Measurements from ENCODE around the gene TTC7B.

DNA sequence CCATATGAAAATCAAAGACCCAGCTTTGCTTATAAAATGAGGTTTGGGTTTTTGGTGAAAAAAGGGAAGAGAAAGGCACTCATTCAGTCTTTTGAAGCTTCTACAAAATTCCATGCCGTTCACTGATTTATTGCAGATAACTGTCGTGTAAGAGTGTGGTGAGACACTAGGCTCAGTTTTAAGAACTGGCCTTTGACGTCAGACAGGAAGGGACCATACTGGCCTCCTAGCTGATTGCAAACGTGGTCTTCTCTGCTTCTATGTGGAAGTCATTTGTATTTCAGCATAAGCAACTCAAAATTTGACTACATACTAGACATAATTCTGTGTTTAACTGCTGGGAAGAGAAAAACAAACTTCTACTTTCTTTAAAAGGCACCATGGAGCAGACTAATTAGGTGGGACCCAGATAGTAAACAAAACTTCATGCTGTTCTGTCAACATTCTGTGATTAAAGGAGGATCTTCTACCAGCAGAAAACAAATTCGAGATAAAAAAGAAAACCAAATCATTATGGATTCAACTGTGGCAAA is 168.7 kb downstream of the TTC7B start:
- TF ChIP-seq POLR2AphosphoS5 (IDR thresholded peaks at IDR 0.05; ENCODE audit: low read depth) (no peak), GABPA (IDR thresholded peaks at IDR 0.05; ENCODE audit: low read depth) (no peak), SPI1 (IDR thresholded peaks at IDR 0.05; ENCODE audit: borderline replicate concordance, low read depth) (peak; percentile 15; the same call in 1 of the 2 replicates)
- TF ChIP-seq, protein P1, sequence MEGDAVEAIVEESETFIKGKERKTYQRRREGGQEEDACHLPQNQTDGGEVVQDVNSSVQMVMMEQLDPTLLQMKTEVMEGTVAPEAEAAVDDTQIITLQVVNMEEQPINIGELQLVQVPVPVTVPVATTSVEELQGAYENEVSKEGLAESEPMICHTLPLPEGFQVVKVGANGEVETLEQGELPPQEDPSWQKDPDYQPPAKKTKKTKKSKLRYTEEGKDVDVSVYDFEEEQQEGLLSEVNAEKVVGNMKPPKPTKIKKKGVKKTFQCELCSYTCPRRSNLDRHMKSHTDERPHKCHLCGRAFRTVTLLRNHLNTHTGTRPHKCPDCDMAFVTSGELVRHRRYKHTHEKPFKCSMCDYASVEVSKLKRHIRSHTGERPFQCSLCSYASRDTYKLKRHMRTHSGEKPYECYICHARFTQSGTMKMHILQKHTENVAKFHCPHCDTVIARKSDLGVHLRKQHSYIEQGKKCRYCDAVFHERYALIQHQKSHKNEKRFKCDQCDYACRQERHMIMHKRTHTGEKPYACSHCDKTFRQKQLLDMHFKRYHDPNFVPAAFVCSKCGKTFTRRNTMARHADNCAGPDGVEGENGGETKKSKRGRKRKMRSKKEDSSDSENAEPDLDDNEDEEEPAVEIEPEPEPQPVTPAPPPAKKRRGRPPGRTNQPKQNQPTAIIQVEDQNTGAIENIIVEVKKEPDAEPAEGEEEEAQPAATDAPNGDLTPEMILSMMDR (IDR thresholded peaks at IDR 0.05; ENCODE audit: insufficient read depth, low read length), result no peak
- TF ChIP-seq, protein P2, sequence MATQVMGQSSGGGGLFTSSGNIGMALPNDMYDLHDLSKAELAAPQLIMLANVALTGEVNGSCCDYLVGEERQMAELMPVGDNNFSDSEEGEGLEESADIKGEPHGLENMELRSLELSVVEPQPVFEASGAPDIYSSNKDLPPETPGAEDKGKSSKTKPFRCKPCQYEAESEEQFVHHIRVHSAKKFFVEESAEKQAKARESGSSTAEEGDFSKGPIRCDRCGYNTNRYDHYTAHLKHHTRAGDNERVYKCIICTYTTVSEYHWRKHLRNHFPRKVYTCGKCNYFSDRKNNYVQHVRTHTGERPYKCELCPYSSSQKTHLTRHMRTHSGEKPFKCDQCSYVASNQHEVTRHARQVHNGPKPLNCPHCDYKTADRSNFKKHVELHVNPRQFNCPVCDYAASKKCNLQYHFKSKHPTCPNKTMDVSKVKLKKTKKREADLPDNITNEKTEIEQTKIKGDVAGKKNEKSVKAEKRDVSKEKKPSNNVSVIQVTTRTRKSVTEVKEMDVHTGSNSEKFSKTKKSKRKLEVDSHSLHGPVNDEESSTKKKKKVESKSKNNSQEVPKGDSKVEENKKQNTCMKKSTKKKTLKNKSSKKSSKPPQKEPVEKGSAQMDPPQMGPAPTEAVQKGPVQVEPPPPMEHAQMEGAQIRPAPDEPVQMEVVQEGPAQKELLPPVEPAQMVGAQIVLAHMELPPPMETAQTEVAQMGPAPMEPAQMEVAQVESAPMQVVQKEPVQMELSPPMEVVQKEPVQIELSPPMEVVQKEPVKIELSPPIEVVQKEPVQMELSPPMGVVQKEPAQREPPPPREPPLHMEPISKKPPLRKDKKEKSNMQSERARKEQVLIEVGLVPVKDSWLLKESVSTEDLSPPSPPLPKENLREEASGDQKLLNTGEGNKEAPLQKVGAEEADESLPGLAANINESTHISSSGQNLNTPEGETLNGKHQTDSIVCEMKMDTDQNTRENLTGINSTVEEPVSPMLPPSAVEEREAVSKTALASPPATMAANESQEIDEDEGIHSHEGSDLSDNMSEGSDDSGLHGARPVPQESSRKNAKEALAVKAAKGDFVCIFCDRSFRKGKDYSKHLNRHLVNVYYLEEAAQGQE (IDR thresholded peaks at IDR 0.05; ENCODE audit: insufficient replicate concordance, low read depth), result no peak

All from HL-60 (cell line).